ENCODE measurements around the gene DGKG. TPM values are rescaled to one million over a fixed set of nuclear protein-coding genes. Genes with fewer than 3 reads are reported as not detected.

Gene DGKG
- 7.0 and 7.3 TPM in 2 replicates for total RNA-seq

DNA sequence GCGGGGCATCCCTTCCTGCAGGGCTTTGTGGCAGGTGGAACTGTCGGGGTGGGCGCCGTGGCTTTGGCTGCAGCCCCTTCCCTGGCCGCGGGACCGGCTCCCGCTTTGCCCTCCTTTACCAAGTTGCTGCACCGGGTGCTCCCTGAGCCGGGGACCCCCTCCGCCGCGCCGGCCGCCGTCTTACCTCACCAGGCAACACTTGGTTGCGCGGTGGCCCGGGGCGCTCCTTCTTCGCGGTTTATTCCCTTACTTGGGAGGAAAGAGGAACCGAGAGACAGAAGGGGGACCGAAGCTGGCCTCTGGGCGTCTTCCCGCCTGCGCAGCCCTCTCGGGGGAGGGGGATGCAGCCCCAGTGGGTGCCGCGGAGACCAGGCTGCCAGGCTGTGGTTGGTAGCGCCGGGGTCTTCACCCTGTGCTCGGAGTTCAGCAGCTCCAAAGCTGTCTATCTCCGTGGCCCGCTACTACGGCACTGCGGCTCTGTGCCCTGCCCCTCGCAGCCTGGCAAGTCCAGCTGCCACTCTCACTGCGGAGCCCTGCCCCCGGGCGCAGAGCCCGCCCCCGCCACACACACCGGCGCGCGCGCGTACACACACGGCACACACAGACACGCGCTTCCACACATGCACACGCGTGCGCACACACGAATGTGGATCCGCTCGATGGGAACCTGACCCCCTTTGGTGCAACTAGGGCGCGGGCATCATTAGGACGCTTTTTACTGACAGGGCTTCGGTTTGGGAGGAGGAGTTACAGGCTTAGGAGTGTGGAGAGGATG, at the start of gene DGKG:
Gene DGKG, minus strand, starts transcription at position 473 of the 775 bp plus-strand sequence. CDS start 41,775 bp downstream, outside the sequence.

DNA sequence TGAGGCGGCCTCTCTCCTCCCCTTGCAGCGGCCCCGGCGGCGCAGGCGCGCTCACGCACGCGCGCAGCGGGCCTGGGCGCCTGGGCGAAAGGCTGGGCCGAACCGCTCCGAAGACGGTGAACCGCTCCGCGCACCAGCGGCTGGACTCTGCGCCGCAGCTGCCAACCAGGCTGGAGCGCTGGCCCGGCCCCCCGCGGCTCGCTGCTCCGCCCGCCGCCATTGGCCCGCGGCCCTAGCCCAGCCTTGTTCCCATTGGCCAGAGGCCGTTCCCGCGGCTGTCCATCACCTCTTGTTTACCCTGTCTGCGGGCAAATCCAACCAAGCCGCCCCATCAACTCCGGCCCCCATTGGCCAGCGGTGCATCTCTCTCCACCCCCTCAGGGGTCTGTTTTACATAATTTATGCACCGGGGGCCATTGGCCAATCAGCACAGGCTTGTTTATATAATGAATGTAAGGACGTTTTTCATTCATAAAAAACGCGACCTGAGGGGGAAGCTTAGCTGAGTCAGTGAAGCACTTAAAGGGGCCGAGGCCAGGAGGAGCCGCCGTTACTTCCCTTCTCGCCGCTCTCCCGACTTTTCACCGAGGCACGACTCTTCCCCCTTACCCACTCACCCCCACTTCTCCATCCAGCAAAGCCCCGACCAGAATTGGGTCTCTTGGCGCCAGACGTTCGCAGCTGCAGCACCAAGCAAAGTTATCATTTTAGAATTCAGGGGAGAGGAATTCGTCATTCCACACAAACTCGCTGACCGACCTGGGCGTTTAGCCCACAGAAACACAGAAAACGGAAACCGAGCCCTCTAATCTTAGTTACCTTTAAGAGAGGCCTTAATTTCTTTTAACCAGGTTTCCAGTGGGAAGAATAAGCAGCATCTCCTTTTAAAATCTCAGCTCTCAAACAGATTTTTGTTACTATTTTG, 252.8 kb downstream of the DGKG start, which contains the start of gene ETV5:
Gene ETV5, minus strand, starts transcription at position 149 of the 925 bp plus-strand sequence. CDS start 3,221 bp downstream, outside the sequence.

Other genes with a start within 250 kb of the DGKG start
- 1.6 and 1.8 TPM in 2 replicates for gene CRYGS, start 182.1 kb upstream of the DGKG start, total RNA-seq
- gene TBCCD1, start 205.1 kb upstream of the DGKG start, total RNA-seq, result 18.2 and 23.3 TPM in 2 replicates
- gene DNAJB11, start 208.5 kb upstream of the DGKG start, total RNA-seq, result 47.1 and 54.6 TPM in 2 replicates